ENCODE data around the gene KCNC1.

KCNC1 gene

GRCh38 chr11:17782603-17783337, 48.2 kb downstream of the KCNC1 start:
- in situ Hi-C loops (cut with HindIII; ENCODE audit: low sequenced_read_pairs) = no loop called here

GRCh38 chr11:17783878-17784277, 49.3 kb downstream of the KCNC1 start:
- in situ Hi-C loops (cut with HindIII; ENCODE audit: low sequenced_read_pairs) = no loop called here

- in situ Hi-C loops (cut with HindIII; ENCODE audit: low sequenced_read_pairs) = no loop called here
Measured at GRCh38 chr11:17786824-17787525, 52.4 kb downstream of the KCNC1 start.

- in situ Hi-C loops (cut with HindIII; ENCODE audit: low sequenced_read_pairs) = no loop called here
Measured at GRCh38 chr11:17788084-17788483, 53.5 kb downstream of the KCNC1 start.

- in situ Hi-C loops (cut with HindIII; ENCODE audit: low sequenced_read_pairs) = no loop called here
Measured at GRCh38 chr11:17790453-17790852, 55.9 kb downstream of the KCNC1 start.

- in situ Hi-C loops (cut with HindIII; ENCODE audit: low sequenced_read_pairs) = no loop called here
Measured at GRCh38 chr11:17791144-17791543, 56.6 kb downstream of the KCNC1 start.

GRCh38 chr11:17792161-17792560, 57.6 kb downstream of the KCNC1 start:
- in situ Hi-C loops (cut with HindIII; ENCODE audit: low sequenced_read_pairs) = no loop called here

GRCh38 chr11:17793642-17794170, 59.1 kb downstream of the KCNC1 start:
- in situ Hi-C loops (cut with HindIII; ENCODE audit: low sequenced_read_pairs) = no loop called here

GRCh38 chr11:17794981-17795380, 60.4 kb downstream of the KCNC1 start:
- in situ Hi-C loops (cut with HindIII; ENCODE audit: low sequenced_read_pairs) = no loop called here

- in situ Hi-C loops (cut with HindIII; ENCODE audit: low sequenced_read_pairs) = no loop called here
Measured at GRCh38 chr11:17796154-17796553, 61.6 kb downstream of the KCNC1 start.

- in situ Hi-C loops (cut with HindIII; ENCODE audit: low sequenced_read_pairs) = no loop called here
Measured at GRCh38 chr11:17798253-17798652, 63.7 kb downstream of the KCNC1 start.

- in situ Hi-C loops (cut with HindIII; ENCODE audit: low sequenced_read_pairs) = no loop called here
Measured at GRCh38 chr11:17798716-17799115, 64.1 kb downstream of the KCNC1 start.

- in situ Hi-C loops (cut with HindIII; ENCODE audit: low sequenced_read_pairs) = no loop called here
Measured at GRCh38 chr11:17799147-17799546, 64.6 kb downstream of the KCNC1 start.

GRCh38 chr11:17801166-17801565, 66.6 kb downstream of the KCNC1 start:
- in situ Hi-C loops (cut with HindIII; ENCODE audit: low sequenced_read_pairs) = no loop called here

- in situ Hi-C loops (cut with HindIII; ENCODE audit: low sequenced_read_pairs) = no loop called here
Measured at GRCh38 chr11:17802491-17802890, 67.9 kb downstream of the KCNC1 start.

- in situ Hi-C loops (cut with HindIII; ENCODE audit: low sequenced_read_pairs) = no loop called here
Measured at GRCh38 chr11:17803754-17804334, 69.3 kb downstream of the KCNC1 start.

- in situ Hi-C loops (cut with HindIII; ENCODE audit: low sequenced_read_pairs) = loop anchor here (5.0 kb wide), 2 partner anchors 37 to 92 kb away; no protein-coding TSS in a partner anchor
Measured at GRCh38 chr11:17805043-17805442, 70.5 kb downstream of the KCNC1 start.

GRCh38 chr11:17805873-17806272, 71.3 kb downstream of the KCNC1 start:
- in situ Hi-C loops (cut with HindIII; ENCODE audit: low sequenced_read_pairs) = loop anchor here (5.0 kb wide), 2 partner anchors 36 to 91 kb away; no protein-coding TSS in a partner anchor

- in situ Hi-C loops (cut with HindIII; ENCODE audit: low sequenced_read_pairs) = loop anchor here (5.0 kb wide), 2 partner anchors 35 to 90 kb away; no protein-coding TSS in a partner anchor
Measured at GRCh38 chr11:17807034-17807433, 72.5 kb downstream of the KCNC1 start.

- in situ Hi-C loops (cut with HindIII; ENCODE audit: low sequenced_read_pairs) = no loop called here
Measured at GRCh38 chr11:17810041-17810440, 75.5 kb downstream of the KCNC1 start.

GRCh38 chr11:17810746-17811145, 76.2 kb downstream of the KCNC1 start:
- in situ Hi-C loops (cut with HindIII; ENCODE audit: low sequenced_read_pairs) = no loop called here

- in situ Hi-C loops (cut with HindIII; ENCODE audit: low sequenced_read_pairs) = no loop called here
Measured at GRCh38 chr11:17811352-17811751, 76.8 kb downstream of the KCNC1 start.
